ENCODE measurements around the gene SNURF. TPM values are rescaled to one million over a fixed set of nuclear protein-coding genes. Genes with fewer than 3 reads are reported as not detected.

The SNURF gene
- total RNA-seq, 6 experiments from 2014 or later = 12.7 to 20.1 (median 16.5) TPM

DNA sequence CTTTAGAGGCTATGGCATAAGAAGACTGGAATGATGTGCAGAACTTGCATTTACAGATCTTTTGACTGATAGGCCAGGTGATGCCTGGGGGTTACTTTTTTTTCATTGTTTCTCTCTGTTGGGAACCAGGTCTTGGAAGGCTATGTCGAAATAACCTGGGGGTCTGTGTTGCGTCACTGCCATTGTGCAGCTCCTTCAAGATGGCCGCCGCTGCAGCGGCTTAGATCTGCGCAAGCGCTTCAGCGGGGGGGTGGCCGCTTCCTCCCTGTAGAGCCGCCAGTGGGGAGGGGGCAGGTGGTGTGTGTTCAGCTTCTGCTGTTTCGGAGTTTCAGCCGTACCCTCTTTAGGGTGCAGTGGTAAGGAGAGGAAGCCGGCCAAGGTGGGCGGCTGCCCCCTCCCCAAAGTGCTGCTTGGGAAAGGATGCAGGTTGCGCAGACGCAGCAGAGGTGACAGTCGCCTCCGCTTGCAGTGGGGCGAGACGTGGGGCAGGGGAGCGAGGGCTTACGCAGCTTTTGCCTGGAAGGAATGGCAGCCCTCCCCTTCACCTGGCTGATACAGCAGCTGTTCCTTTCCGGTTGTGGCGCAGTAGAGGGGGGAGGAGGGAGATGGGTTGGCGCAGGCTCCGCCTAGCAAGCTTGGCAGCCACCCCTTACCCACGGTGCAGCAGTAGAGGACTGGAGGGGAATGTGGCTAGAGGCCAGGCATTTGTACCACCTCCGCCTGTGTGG, 1.5 kb downstream of the SNURF start:
- TF ChIP-seq CTCF (IDR thresholded peaks at IDR 0.05) = no peak
- peak; percentile 32 for DNase-seq
- Mint-ChIP-seq H3K4me3 (peak overlapping the region; percentile 96), H3K9me3 (peaks cover under 1% of the 10 kb centered on the region; the same call in 1 of the 2 replicates), H3K4me1 (ENCODE audit: low read depth) (no peaks in the 10 kb centered on the region), H3K27me3 (ENCODE audit: insufficient read depth) (peaks cover 3% of the 10 kb centered on the region), H3K27ac (peak overlapping the region; percentile 87), H3K36me3 (ENCODE audit: low read depth) (0 out of 2 replicates have a peak, but pooled peaks cover 5% of the 10 kb centered on the region)

DNA sequence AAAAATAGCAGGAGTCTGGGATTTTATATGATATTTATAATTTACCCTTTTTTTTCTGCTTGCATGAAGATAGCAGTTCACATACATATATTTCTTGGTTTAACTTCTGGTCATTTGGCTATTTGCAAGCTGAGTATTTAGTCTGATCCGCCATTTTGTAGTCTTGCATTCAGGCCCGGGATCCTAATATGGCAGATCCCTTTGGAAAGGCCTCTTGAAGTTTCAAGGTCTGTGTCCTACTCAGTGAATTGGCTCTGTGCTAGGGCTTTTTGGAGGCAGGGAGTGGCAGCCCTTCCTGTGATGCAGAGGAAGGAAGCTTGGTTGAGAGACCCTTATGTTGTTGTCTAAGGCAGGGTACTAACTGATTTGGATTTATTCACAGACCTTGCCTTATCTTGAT, 2.9 kb downstream of the SNURF start:
- no peaks in the 10 kb centered on the region for H3K9me3 Mint-ChIP-seq
- TF ChIP-seq CTCF (IDR thresholded peaks at IDR 0.05) = no peak
- H3K4me1 Mint-ChIP-seq (ENCODE audit: low read depth) = no peaks in the 10 kb centered on the region
- no peak overlapping the region for H3K4me3 Mint-ChIP-seq
- DNase-seq = no peak
- H3K27ac Mint-ChIP-seq = no peak overlapping the region
- H3K36me3 Mint-ChIP-seq (ENCODE audit: low read depth) = 0 out of 2 replicates have a peak, but pooled peaks cover 5% of the 10 kb centered on the region
- peaks cover 3% of the 10 kb centered on the region for H3K27me3 Mint-ChIP-seq (ENCODE audit: insufficient read depth)

DNA sequence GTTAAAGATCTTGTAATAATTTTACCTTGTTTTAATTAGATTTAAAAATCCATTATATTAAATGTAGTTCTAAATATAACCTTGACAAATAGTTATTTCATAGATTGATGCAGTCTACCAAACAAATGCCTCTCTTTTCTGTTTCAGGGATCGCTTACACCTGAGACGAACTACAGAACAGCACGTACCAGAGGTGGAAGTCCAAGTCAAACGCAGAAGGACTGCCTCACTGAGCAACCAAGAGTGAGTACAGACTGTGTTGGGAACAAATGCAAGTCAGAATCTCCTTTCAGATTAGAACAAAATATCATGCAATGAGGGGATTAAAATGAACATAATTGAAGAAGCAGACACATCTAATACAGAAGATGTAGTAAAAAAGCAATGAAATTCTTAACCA, 7.2 kb downstream of the SNURF start:
- TF ChIP-seq CTCF (IDR thresholded peaks at IDR 0.05) = no peak
- no peak for DNase-seq
- no peak overlapping the region for H3K27ac Mint-ChIP-seq
- no peaks in the 10 kb centered on the region for H3K4me1 Mint-ChIP-seq (ENCODE audit: low read depth)
- H3K4me3 Mint-ChIP-seq = no peak overlapping the region
- H3K36me3 Mint-ChIP-seq (ENCODE audit: low read depth) = peaks cover 17% of the 10 kb centered on the region
- no peaks in the 10 kb centered on the region for H3K27me3 Mint-ChIP-seq (ENCODE audit: insufficient read depth)
- peaks cover 8% of the 10 kb centered on the region; the same call in 1 of the 2 replicates for H3K9me3 Mint-ChIP-seq

DNA sequence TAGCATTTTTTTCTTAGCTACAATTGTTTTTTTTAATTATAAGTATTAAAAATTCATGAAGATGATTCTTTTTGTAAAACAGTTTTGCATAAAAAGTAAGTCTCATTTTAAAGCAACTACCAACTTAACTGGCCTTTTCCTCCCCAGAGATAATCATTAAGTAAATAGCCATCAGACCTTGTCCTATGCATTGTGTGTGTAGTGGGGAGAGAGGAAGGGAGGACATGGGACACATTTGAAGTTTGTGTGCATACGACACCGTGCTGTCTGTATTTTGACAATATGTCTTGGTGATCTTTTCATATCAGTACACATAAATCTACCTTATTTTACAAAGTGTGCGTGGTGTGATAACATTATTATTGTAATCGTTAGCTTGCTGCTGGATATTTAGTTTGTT, 8.1 kb downstream of the SNURF start:
- H3K4me3 Mint-ChIP-seq = no peak overlapping the region
- no peaks in the 10 kb centered on the region for H3K4me1 Mint-ChIP-seq (ENCODE audit: low read depth)
- no peak for TF ChIP-seq CTCF (IDR thresholded peaks at IDR 0.05)
- peaks cover 21% of the 10 kb centered on the region for H3K36me3 Mint-ChIP-seq (ENCODE audit: low read depth)
- no peak overlapping the region for H3K27ac Mint-ChIP-seq
- H3K27me3 Mint-ChIP-seq (ENCODE audit: insufficient read depth) = no peaks in the 10 kb centered on the region
- H3K9me3 Mint-ChIP-seq = peaks cover 8% of the 10 kb centered on the region; the same call in 1 of the 2 replicates
- no peak for DNase-seq

- TF ChIP-seq CTCF (IDR thresholded peaks at IDR 0.05) = no peak
- Mint-ChIP-seq H3K4me1 (ENCODE audit: low read depth) (no peaks in the 10 kb centered on the region), H3K36me3 (ENCODE audit: low read depth) (peaks cover 26% of the 10 kb centered on the region), H3K4me3 (no peak overlapping the region), H3K27ac (no peak overlapping the region), H3K9me3 (peaks cover 8% of the 10 kb centered on the region; the same call in 1 of the 2 replicates), H3K27me3 (ENCODE audit: insufficient read depth) (no peaks in the 10 kb centered on the region)
- no peak for DNase-seq
Observed at GRCh38 chr15:24966364-24967103, 11.7 kb downstream of the SNURF start.

Data from HFFc6 (cell line).